SK-N-MC (cell line): ENCODE results near the gene MZB1.

ENCODE experiments used
- EZH2 ChIP-seq: fragments of 200-600 bp; sonication (generic); IDR thresholded peaks from one replicate; pipeline ENCODE4 v1.6.1; 2017; ENCODE audit warnings: antibody characterized with exemption
- FOXP2 ChIP-seq: optimal IDR thresholded peaks from 2 replicates; pipeline ENCODE3; 2011; ENCODE audit warnings: mild to moderate bottlenecking, moderate library complexity; ENCODE audit not compliant: insufficient read depth; ENCODE audit errors: extremely low read length, control extremely low read depth
- POLR2AphosphoS5 ChIP-seq: IDR thresholded peaks from 2 replicates; pipeline ENCODE4 v1.6.1; 2012; ENCODE audit warnings: mild to moderate bottlenecking, low read depth, low read length, borderline replicate concordance

GRCh38 chr5:139414581-139415130 is 24.9 kb upstream of the MZB1 start:
- TF ChIP-seq EZH2 (no peak), POLR2AphosphoS5 (no peak), FOXP2 (no peak)
